NAMALWA (cell line): ENCODE measurements around the gene IRAK2.

Source experiments
- DNase-seq: peaks from one replicate; pipeline ENCODE4 v3.0.0-alpha.2; 2015; ENCODE audit warnings: low spot score

IRAK2 gene

GRCh38 chr3:10189557-10190354 is 25.0 kb downstream of the IRAK2 start:
- DNase-seq = no peak

GRCh38 chr3:10192953-10193691 is 28.4 kb downstream of the IRAK2 start:
- DNase-seq = peak; percentile 62

GRCh38 chr3:10193692-10194327 is 29.1 kb downstream of the IRAK2 start:
- no peak for DNase-seq

GRCh38 chr3:10194328-10195071 is 29.8 kb downstream of the IRAK2 start:
- DNase-seq = no peak

- DNase-seq = no peak
Measured at GRCh38 chr3:10195366-10196089, 30.8 kb downstream of the IRAK2 start.

GRCh38 chr3:10196389-10197052 is 31.8 kb downstream of the IRAK2 start:
- DNase-seq = no peak

GRCh38 chr3:10198226-10198625 is 33.5 kb downstream of the IRAK2 start:
- no peak for DNase-seq

GRCh38 chr3:10198761-10199649 is 34.3 kb downstream of the IRAK2 start:
- DNase-seq = peak; percentile 48

- DNase-seq = no peak
Measured at GRCh38 chr3:10204921-10205320, 40.2 kb downstream of the IRAK2 start.

GRCh38 chr3:10205451-10206165 is 40.9 kb downstream of the IRAK2 start:
- no peak for DNase-seq

GRCh38 chr3:10206166-10206511 is 41.4 kb downstream of the IRAK2 start:
- no peak for DNase-seq

GRCh38 chr3:10213156-10213792 is 48.6 kb downstream of the IRAK2 start:
- no peak for DNase-seq

GRCh38 chr3:10215578-10216368 is 51.1 kb downstream of the IRAK2 start:
- no peak for DNase-seq

- DNase-seq = no peak
Measured at GRCh38 chr3:10217359-10217758, 52.6 kb downstream of the IRAK2 start.

GRCh38 chr3:10219737-10220136 is 55.0 kb downstream of the IRAK2 start:
- no peak for DNase-seq

GRCh38 chr3:10223676-10224639 is 59.2 kb downstream of the IRAK2 start:
- peak; percentile 22 for DNase-seq
